Lung (tissue), 12 donors: ENCODE results near the gene SLC35A4. TPM values are rescaled to one million over a fixed set of nuclear protein-coding genes. Genes with fewer than 3 reads are reported as not detected.

Source experiments
- ATAC-seq: fragments of 200-7000 bp; cut with Tn5 transposase; one replicate; pipeline ENCODE4 v1.9.1; 2020; ENCODE audit warnings: moderate number of reproducible peaks; ENCODE audit not compliant: insufficient read depth, low FRiP score
- DNase-seq, 3 donors: peaks; one replicate each; pipeline ENCODE4 v3.0.0-alpha.2; 2013 to 2017
- H3K27ac ChIP-seq, 2 donors: one replicate each; pipeline ENCODE4 v1.5.1; 2013; ENCODE audit warnings: mild to moderate bottlenecking in 2 of 2, moderate library complexity in 2 of 2, control low read depth in 1 of 2, inconsistent platforms in 1 of 2, low read depth in 1 of 2, low read length in 1 of 2
- H3K27me3 ChIP-seq, 3 donors: one replicate each; pipeline ENCODE4 v1.5.1; 2013; ENCODE audit warnings: low read length in 2 of 3; ENCODE audit not compliant: control insufficient read depth in 3 of 3, insufficient read depth in 3 of 3
- H3K36me3 ChIP-seq, 4 donors: one replicate each; pipeline ENCODE4 v1.5.1; 2013; ENCODE audit warnings: low read length in 4 of 4, mild to moderate bottlenecking in 1 of 4, moderate library complexity in 1 of 4; ENCODE audit not compliant: control insufficient read depth in 4 of 4, insufficient read depth in 4 of 4
- H3K4me1 ChIP-seq, 5 donors: one replicate each; pipeline ENCODE4 v1.5.1; 2013; ENCODE audit warnings: low read length in 5 of 5, mild to moderate bottlenecking in 2 of 5, moderate library complexity in 1 of 5; ENCODE audit not compliant: control insufficient read depth in 5 of 5, insufficient read depth in 5 of 5
- H3K4me3 ChIP-seq: one replicate; pipeline ENCODE4 v1.5.1; 2013; ENCODE audit warnings: mild to moderate bottlenecking, control low read depth, moderate library complexity
- H3K9ac ChIP-seq, 2 donors: one replicate each; pipeline ENCODE4 v1.5.1; 2013; ENCODE audit warnings: low read length in 2 of 2, control low read depth in 1 of 2; ENCODE audit not compliant: insufficient read depth in 1 of 2
- H3K9me3 ChIP-seq, 4 donors: one replicate each; pipeline ENCODE4 v1.5.1; 2013; ENCODE audit warnings: low read length in 3 of 4, mild to moderate bottlenecking in 1 of 4, moderate library complexity in 1 of 4; ENCODE audit not compliant: control insufficient read depth in 4 of 4, insufficient read depth in 3 of 4
- CTCF ChIP-seq: IDR thresholded peaks from 2 replicates; pipeline ENCODE4 v1.5.1; 2012; ENCODE audit warnings: mild to moderate bottlenecking; ENCODE audit errors: control extremely low read depth, extremely low read depth
- WGBS, 2 donors: extraction: QIAGEN DNeasy Blood & Tissue Kit; methylation state at CpG; one replicate each; pipeline ENCODE4 v1.1.7; 2013; 5-methylcytosine and 5-hydroxymethylcytosine counted together
- polyA plus RNA-seq, 2 donors: library from polyadenylated mRNA; stranded (reverse); fragments of 200-250 nt; gene quantifications; one replicate each; pipeline ENCODE4 v1.2.1, GENCODE V29; 2013
- total RNA-seq, 2 donors: library from RNA; depleted of rRNA in 1 of 2; stranded (reverse); fragments of >200 nt in 1 of 2; gene quantifications; one replicate each; pipeline ENCODE4 v1.2.1, GENCODE V29; 2014 to 2021
- donor health status: control.
- donor health status: control.
- donor health status: Bipolar disorder and iron deficiency.
- donor health status: healthy.
- donor health status: DM: yes; HTN: yes; CAD: no.

The SLC35A4 gene
- total and polyA plus RNA-seq, 4 donors, result 10.7 to 94.4 (median 66.3) TPM

DNA sequence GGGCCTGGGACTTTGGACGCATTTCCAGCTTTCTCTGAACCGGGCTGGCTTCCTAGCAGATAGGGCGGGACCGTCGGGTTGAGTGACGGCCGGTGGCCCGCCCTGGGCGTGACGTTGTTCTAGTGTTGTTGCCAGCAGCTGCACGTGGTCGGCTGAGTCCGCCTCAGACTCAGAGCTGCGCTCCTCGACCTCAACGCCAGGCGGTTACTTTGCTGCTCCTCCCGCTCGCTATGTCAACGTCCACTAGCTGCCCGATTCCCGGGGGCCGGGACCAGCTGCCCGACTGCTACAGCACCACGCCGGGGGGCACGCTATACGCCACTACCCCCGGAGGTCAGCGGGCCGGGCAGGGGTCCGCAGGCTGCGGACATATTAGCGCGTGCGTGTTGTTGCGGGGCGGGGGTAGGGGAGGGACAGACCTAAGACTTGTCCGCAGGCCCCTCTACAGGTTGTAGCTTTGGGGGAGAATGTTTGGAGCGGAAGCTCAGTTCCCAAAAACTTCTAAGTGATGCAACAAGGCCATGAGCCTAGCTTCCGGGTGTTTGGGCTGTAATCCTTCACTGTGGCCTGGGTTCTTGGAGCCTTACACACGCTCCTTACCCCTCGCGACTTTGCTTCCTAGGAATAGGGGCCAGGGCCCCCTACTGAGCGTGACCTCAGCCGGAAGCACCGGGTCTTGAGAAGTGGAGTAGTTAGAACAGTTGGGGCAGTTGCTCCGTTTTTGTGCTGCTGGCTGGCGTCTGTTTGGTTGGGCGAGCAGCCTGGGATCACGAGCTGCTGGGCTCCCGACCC is 16.9 kb upstream of the SLC35A4 start, which contains the start of gene EIF4EBP3:
Gene EIF4EBP3, plus strand, starts transcription at position 155 of the 792 bp plus-strand sequence. Its CDS starts 76 bp downstream, at position 231.
- H3K27me3 ChIP-seq, result no peaks in the 10 kb centered on the region
- H3K9ac ChIP-seq, result peak within 1 kb of the TSS; percentile 39 to 46
- peak within 1 kb of the TSS; percentile 95 to 97 for H3K27ac ChIP-seq
- DNase-seq, result peak; percentile 97 to 99 (median 98)
- peak within 1 kb of the TSS; percentile 44 for H3K4me3 ChIP-seq
- TF ChIP-seq CTCF, result peak; percentile 39
- peaks cover 11 to 32% (median 24%) of the 10 kb centered on the region in 5 donors for H3K4me1 ChIP-seq
- WGBS, 2 donors, result 0 to 1% methylated on average over 52 of the region's 52 CpGs
- peaks cover 10 to 33% (median 21%) of the 10 kb centered on the region in 4 donors for H3K36me3 ChIP-seq
- ATAC-seq, result peak; percentile 94
- no peaks in the 10 kb centered on the region for H3K9me3 ChIP-seq

DNA sequence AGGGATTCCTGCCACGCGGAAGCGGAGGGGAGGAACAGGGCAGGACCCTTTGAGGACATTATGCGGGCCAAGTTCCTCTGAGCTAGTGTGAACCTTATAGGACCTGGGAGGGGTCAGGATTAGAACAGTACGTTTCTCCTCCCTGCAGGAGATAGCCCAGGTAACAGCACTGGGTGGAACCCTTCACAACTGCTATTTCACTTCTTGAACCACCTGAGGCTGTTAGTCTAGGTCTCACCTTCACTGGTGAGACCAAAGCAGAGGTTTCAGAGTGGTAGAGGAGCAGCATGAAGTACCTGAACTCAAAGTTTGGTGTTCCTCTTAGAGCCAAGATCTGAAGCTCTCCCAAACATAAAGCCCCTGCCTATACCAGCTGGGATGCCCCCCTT is 16.3 kb upstream of the SLC35A4 start:
- Histone ChIP-seq H3K4me1 (peaks cover 11 to 32% (median 24%) of the 10 kb centered on the region in 5 donors), H3K27ac (peak overlapping the region; percentile 95 to 97), H3K27me3 (no peaks in the 10 kb centered on the region), H3K9me3 (no peaks in the 10 kb centered on the region), H3K9ac (peak overlapping the region; percentile 39 to 46), H3K4me3 (no peak overlapping the region), H3K36me3 (peaks cover 7 to 33% (median 18%) of the 10 kb centered on the region in 4 donors)
- no peak for DNase-seq
- no peak for ATAC-seq
- TF ChIP-seq CTCF, result no peak
- WGBS, 2 donors, result 0 to 7% methylated on average over 5 of the region's 5 CpGs

DNA sequence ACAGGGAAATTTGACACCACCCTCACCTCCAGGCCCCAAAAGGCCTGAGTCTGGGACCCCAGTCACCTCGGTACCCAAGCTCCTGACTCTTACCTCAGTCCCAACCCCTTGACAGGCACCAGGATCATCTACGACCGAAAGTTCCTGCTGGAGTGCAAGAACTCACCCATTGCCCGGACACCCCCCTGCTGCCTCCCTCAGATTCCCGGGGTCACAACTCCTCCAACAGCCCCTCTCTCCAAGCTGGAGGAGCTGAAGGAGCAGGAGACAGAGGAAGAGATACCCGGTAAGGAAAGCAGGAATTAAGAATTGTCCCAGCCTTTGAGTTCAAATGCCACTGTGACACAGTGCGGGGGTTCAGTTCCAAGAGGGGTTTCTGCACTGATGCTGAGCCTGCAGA is 15.8 kb upstream of the SLC35A4 start:
- peaks cover 11 to 32% (median 24%) of the 10 kb centered on the region in 5 donors for H3K4me1 ChIP-seq
- H3K27me3 ChIP-seq, result no peaks in the 10 kb centered on the region
- peaks cover 5 to 33% (median 17%) of the 10 kb centered on the region in 4 donors for H3K36me3 ChIP-seq
- ATAC-seq, result no peak
- H3K9ac ChIP-seq, result no peak overlapping the region
- H3K4me3 ChIP-seq, result no peak overlapping the region
- DNase-seq, result no peak
- no peak for TF ChIP-seq CTCF
- 87 to 91% methylated on average over 7 of the region's 7 CpGs for WGBS, 2 donors
- peak overlapping the region; percentile 95 to 97 for H3K27ac ChIP-seq
- no peaks in the 10 kb centered on the region for H3K9me3 ChIP-seq
